B cell (primary cell): ENCODE results near the gene TMEM45A.

ENCODE experiments used
- CTCF ChIP-seq: fragments of 200-600 bp; IDR thresholded peaks from one replicate; pipeline ENCODE4 v1.8.0; 2022; ENCODE audit warnings: antibody characterized with exemption, mild to moderate bottlenecking
- EZH2 ChIP-seq: IDR thresholded peaks from 2 replicates; pipeline ENCODE4 v1.6.1; 2012; ENCODE audit warnings: borderline replicate concordance, low read depth, mild to moderate bottlenecking, moderate library complexity, low read length; ENCODE audit not compliant: insufficient read depth, poor library complexity, severe bottlenecking

GRCh38 chr3:100471444-100471843 is 21.0 kb upstream of the TMEM45A start:
- TF ChIP-seq CTCF (no peak), EZH2 (no peak)
